Neural crest cell (in vitro differentiated cells): ENCODE data around the gene COL5A3. TPM values are rescaled to one million over a fixed set of nuclear protein-coding genes. Genes with fewer than 3 reads are reported as not detected.

Experiments used
- DNase-seq: peaks from one replicate; pipeline ENCODE4 v3.0.0; 2021; ENCODE audit warnings: low read depth, mixed read lengths, low spot score
- H3K27ac Mint-ChIP-seq: one replicate; pipeline ENCODE4 v1.8.0; 2021; ENCODE audit warnings: mild to moderate bottlenecking, mixed read lengths; ENCODE audit not compliant: unreplicated experiment
- H3K27me3 Mint-ChIP-seq: 2 replicates; pipeline ENCODE4 v1.8.0; 2021; ENCODE audit warnings: low read depth, mild to moderate bottlenecking, mixed read lengths
- H3K36me3 Mint-ChIP-seq: 2 replicates; pipeline ENCODE4 v1.8.0; 2021; ENCODE audit warnings: low read depth, mild to moderate bottlenecking, mixed read lengths
- H3K4me1 Mint-ChIP-seq: 2 replicates; pipeline ENCODE4 v1.8.0; 2021; ENCODE audit warnings: mixed read lengths
- H3K4me3 Mint-ChIP-seq: one replicate; pipeline ENCODE4 v1.8.0; 2021; ENCODE audit warnings: mild to moderate bottlenecking, mixed read lengths
- H3K9me3 Mint-ChIP-seq: 2 replicates; pipeline ENCODE4 v1.8.0; 2021; ENCODE audit warnings: mixed read lengths
- CTCF ChIP-seq: fragments of 200-600 bp; sonication (generic); conservative IDR thresholded peaks from 2 replicates; pipeline ENCODE4 v1.5.0; 2021; ENCODE audit warnings: antibody characterized with exemption, mild to moderate bottlenecking
- microRNA-seq: library from miRNA; unstranded; fragments of <30 nt; microRNA quantifications from one replicate; pipeline ENCODE4, GENCODE V29; 2020
- total RNA-seq: library from RNA; stranded (reverse); gene quantifications from 2 replicates; pipeline ENCODE4 v1.2.1, GENCODE V29; 2021

COL5A3 gene
- total RNA-seq, 1 donor from 2014 or later, result 0.86 TPM

GRCh38 chr19:9914001-9914314, 96.3 kb downstream of the COL5A3 start:
- no peak for TF ChIP-seq CTCF
- Mint-ChIP-seq H3K4me1 (peaks cover 13% of the 10 kb centered on the region), H3K9me3 (no peaks in the 10 kb centered on the region), H3K27me3 (peaks cover 36% of the 10 kb centered on the region), H3K4me3 (peak overlapping the region; percentile 60), H3K27ac (no peak overlapping the region), H3K36me3 (no peaks in the 10 kb centered on the region)
- no peak for DNase-seq

DNA sequence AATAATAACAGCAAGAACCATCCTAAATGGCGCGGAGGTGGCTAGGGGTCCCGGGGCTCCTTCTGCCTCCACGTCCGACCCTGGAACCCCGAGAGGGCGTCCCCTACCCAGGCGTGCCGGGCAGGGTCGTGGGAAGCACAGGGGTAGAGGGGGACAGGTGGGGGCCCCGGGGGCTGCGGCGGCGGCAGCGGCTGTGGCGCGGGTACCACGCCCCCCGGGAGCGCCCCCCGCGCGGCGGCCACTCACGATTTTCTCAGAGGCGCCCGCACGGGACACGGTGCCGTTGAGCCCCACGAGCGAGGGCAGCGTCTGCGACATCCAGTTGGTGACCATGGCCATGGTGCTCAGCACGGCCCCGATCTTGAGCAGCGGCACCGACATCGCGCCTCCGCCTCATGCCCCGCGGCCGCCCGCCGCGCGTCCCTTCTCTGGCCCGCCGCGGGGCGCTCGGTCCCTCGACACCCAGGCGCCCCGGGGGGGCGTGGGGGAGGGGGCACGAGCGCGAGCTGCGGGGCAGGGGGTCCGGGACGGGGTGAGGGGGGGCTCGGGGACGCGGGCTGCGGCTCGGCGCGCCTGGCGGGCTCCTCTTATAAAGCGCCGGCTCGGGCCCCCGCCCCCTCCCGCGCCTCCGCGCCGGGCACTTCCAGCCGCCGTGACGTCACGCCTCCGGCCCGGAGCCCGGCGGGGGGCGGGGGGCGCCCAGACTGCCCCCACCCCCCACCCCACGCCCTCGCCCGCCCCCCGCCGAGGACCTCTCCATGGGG, 96.9 kb downstream of the COL5A3 start:
- H3K36me3 Mint-ChIP-seq, result no peaks in the 10 kb centered on the region

GRCh38 chr19:9912551-9913236, 97.6 kb downstream of the COL5A3 start:
- peaks cover 13% of the 10 kb centered on the region for H3K4me1 Mint-ChIP-seq
- DNase-seq, result no peak
- H3K4me3 Mint-ChIP-seq, result peak overlapping the region; percentile 85
- no peaks in the 10 kb centered on the region for H3K36me3 Mint-ChIP-seq
- H3K27me3 Mint-ChIP-seq, result peaks cover 33% of the 10 kb centered on the region
- H3K9me3 Mint-ChIP-seq, result no peaks in the 10 kb centered on the region
- TF ChIP-seq CTCF, result no peak
- no peak overlapping the region for H3K27ac Mint-ChIP-seq

More for the DNA sequence above, 96.9 kb downstream of the COL5A3 start:
- no peak for DNase-seq
- Mint-ChIP-seq H3K27ac (no peak overlapping the region), H3K4me1 (peaks cover 13% of the 10 kb centered on the region), H3K4me3 (peak overlapping the region; percentile 85), H3K27me3 (peaks cover 33% of the 10 kb centered on the region), H3K9me3 (no peaks in the 10 kb centered on the region)
- no peak for TF ChIP-seq CTCF

DNA sequence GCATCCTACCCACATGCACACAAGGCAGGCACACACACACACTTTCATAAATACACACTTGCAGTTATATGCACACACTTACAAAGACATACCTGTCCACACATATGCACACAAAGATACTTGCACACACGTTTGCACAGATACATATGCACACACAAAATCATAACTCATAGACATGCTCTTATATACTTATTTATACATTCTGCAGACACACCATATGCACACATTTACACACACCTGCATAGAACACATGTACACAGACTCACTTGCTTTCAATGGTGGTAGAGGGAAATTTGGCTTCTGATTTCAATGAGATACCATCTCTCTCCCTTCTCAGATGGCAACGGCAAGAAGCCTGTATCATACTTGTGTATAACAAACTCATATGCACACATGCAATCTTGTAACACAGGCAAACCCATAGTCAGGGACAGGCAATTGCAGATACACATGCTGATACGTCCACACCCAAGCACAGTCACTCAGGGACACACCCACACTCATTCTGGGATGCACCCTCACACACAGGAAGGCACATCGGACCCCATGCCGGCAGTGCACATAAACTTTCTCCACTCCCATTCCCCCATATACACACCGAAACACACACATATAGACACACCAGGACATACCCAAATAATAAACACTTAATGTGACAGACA, 98.6 kb downstream of the COL5A3 start:
- Mint-ChIP-seq H3K9me3 (no peaks in the 10 kb centered on the region), H3K27ac (no peak overlapping the region), H3K36me3 (no peaks in the 10 kb centered on the region), H3K27me3 (peaks cover 26% of the 10 kb centered on the region), H3K4me1 (peaks cover 5% of the 10 kb centered on the region), H3K4me3 (no peak overlapping the region)
- no peak for TF ChIP-seq CTCF
- DNase-seq, result no peak

GRCh38 chr19:9910625-9911024, 99.7 kb downstream of the COL5A3 start:
- H3K36me3 Mint-ChIP-seq, result no peaks in the 10 kb centered on the region
- H3K4me3 Mint-ChIP-seq, result no peak overlapping the region
- no peak for DNase-seq
- peaks cover 5% of the 10 kb centered on the region for H3K4me1 Mint-ChIP-seq
- H3K27me3 Mint-ChIP-seq, result peaks cover 22% of the 10 kb centered on the region
- H3K9me3 Mint-ChIP-seq, result no peaks in the 10 kb centered on the region
- no peak overlapping the region for H3K27ac Mint-ChIP-seq
- TF ChIP-seq CTCF, result no peak

Small RNA genes lying within 50 kb of the gene (microRNA-seq; reads per million reads assigned to microRNA genes)
- gene MIR5589, result not detected

Other genes starting within 250 kb of the COL5A3 start
- gene ZNF846, start 241.8 kb downstream of the COL5A3 start, total RNA-seq, result 7.6 and 11.0 TPM in 2 replicates
- gene FBXL12, start 191.4 kb downstream of the COL5A3 start, total RNA-seq, result 32.7 and 33.1 TPM in 2 replicates
- gene UBL5, start 182.6 kb downstream of the COL5A3 start, total RNA-seq, result 366 and 373 TPM in 2 replicates
- 117 and 127 TPM in 2 replicates for gene PIN1, start 175.2 kb downstream of the COL5A3 start, total RNA-seq
- gene OLFM2, start 74.0 kb downstream of the COL5A3 start, total RNA-seq, result 6.8 and 7.3 TPM in 2 replicates
- gene RDH8, start 3.0 kb upstream of the COL5A3 start, total RNA-seq, result not detected in 2 replicates
- gene SHFL, start 75.8 kb upstream of the COL5A3 start, total RNA-seq, result 0.89 and 0.93 TPM in 2 replicates
- not detected in 2 replicates for gene ANGPTL6, start 92.2 kb upstream of the COL5A3 start, total RNA-seq
- 77.8 and 84.5 TPM in 2 replicates for gene PPAN, start 95.9 kb upstream of the COL5A3 start, total RNA-seq
- gene P2RY11, start 101.2 kb upstream of the COL5A3 start, total RNA-seq, result 25.9 and 26.9 TPM in 2 replicates
- gene EIF3G, start 109.4 kb upstream of the COL5A3 start, total RNA-seq, result 210 and 224 TPM in 2 replicates
- 288 and 333 TPM in 2 replicates for gene DNMT1, start 184.4 kb upstream of the COL5A3 start, total RNA-seq
- 24.8 and 26.3 TPM in 2 replicates for gene S1PR2, start 220.8 kb upstream of the COL5A3 start, total RNA-seq
- 75.4 and 75.6 TPM in 2 replicates for gene MRPL4, start 241.7 kb upstream of the COL5A3 start, total RNA-seq